Measurements from ENCODE around the gene BEST4.
A peak's percentile ranks its signal among the peaks of the same experiment; 100 is the strongest.
"Not testable (repeated sequence)": the region's sequence is repeated elsewhere in the genome, so short reads cannot be mapped to it uniquely, and the experiment has no call there.

The BEST4 gene

GRCh38 chr1:44788120-44788860 lies at the start of gene BEST4:
TSS of gene BEST4 (minus strand) at chr1:44788170. CDS start at chr1:44787705, 465 bp downstream.
- no peak for DNase-seq (ENCODE audit: low read depth in 3 of 3, low spot score in 1 of 3)

- peak; percentile 67 to 85 (median 72) for DNase-seq (ENCODE audit: low read depth in 3 of 3, low spot score in 1 of 3)
Measured at GRCh38 chr1:44835738-44836675, 48.0 kb upstream of the BEST4 start.

- no peak for DNase-seq (ENCODE audit: low read depth in 3 of 3, low spot score in 1 of 3)
Measured at GRCh38 chr1:44834328-44834727, 46.4 kb upstream of the BEST4 start.

GRCh38 chr1:44832056-44832705 lies 44.2 kb upstream of the BEST4 start:
- DNase-seq (ENCODE audit: low read depth in 3 of 3, low spot score in 1 of 3), result no peak

GRCh38 chr1:44831516-44831915 lies 43.5 kb upstream of the BEST4 start:
- DNase-seq (ENCODE audit: low read depth in 3 of 3, low spot score in 1 of 3), result no peak

GRCh38 chr1:44830900-44831304 lies 42.9 kb upstream of the BEST4 start:
- DNase-seq (ENCODE audit: low read depth in 3 of 3, low spot score in 1 of 3), result no peak

- DNase-seq (ENCODE audit: low read depth in 3 of 3, low spot score in 1 of 3), result no peak
Measured at GRCh38 chr1:44829506-44830384, 41.8 kb upstream of the BEST4 start.

GRCh38 chr1:44828841-44829440 lies 41.0 kb upstream of the BEST4 start:
- no peak for DNase-seq (ENCODE audit: low read depth in 3 of 3, low spot score in 1 of 3)

- no peak for DNase-seq (ENCODE audit: low read depth in 3 of 3, low spot score in 1 of 3)
Measured at GRCh38 chr1:44828003-44828651, 40.2 kb upstream of the BEST4 start.

- DNase-seq (ENCODE audit: low read depth in 3 of 3, low spot score in 1 of 3), result no peak
Measured at GRCh38 chr1:44827197-44828002, 39.4 kb upstream of the BEST4 start.

- DNase-seq (ENCODE audit: low read depth in 3 of 3, low spot score in 1 of 3), result no peak
Measured at GRCh38 chr1:44826375-44827196, 38.6 kb upstream of the BEST4 start.

- DNase-seq (ENCODE audit: low read depth in 3 of 3, low spot score in 1 of 3), result not testable (repeated sequence)
Measured at GRCh38 chr1:44824392-44824791, 36.4 kb upstream of the BEST4 start.

- no peak for DNase-seq (ENCODE audit: low read depth in 3 of 3, low spot score in 1 of 3)
Measured at GRCh38 chr1:44822981-44823451, 35.0 kb upstream of the BEST4 start.

- no peak for DNase-seq (ENCODE audit: low read depth in 3 of 3, low spot score in 1 of 3)
Measured at GRCh38 chr1:44822131-44822701, 34.2 kb upstream of the BEST4 start.

- DNase-seq (ENCODE audit: low read depth in 3 of 3, low spot score in 1 of 3), result no peak
Measured at GRCh38 chr1:44821240-44821715, 33.3 kb upstream of the BEST4 start.

GRCh38 chr1:44820328-44821239 lies 32.6 kb upstream of the BEST4 start:
- DNase-seq (ENCODE audit: low read depth in 3 of 3, low spot score in 1 of 3), result no peak
